Spleen (tissue), 11 donors: ENCODE measurements around the gene ZNF862. TPM values are rescaled to one million over a fixed set of nuclear protein-coding genes. Genes with fewer than 3 reads are reported as not detected.

ENCODE experiments used
- DNase-seq: peaks from one replicate; pipeline ENCODE4 v3.0.0-alpha.2; 2020
- H3K27ac ChIP-seq, 8 donors: fragments of 200-600 bp; sonication (generic) in 7 of 8; 1 replicate in 4 of 8; 2 replicates in 4 of 8; pipeline versions ENCODE4 v1.5.0 to v1.8.0; 2016 to 2021; ENCODE audit warnings: inconsistent platforms in 4 of 8, mild to moderate bottlenecking in 4 of 8, moderate library complexity in 1 of 8
- H3K27me3 ChIP-seq, 7 donors: fragments of 200-600 bp; sonication (generic) in 6 of 7; replicated peaks in 1 of 7; 1 replicate in 4 of 7; 2 replicates in 3 of 7; pipeline versions ENCODE4 v1.5.0 to v1.8.0; 2016 to 2021; ENCODE audit warnings: inconsistent platforms in 3 of 7, mild to moderate bottlenecking in 1 of 7
- H3K36me3 ChIP-seq, 6 donors: fragments of 200-600 bp; sonication (generic) in 5 of 6; 1 replicate in 4 of 6; 2 replicates in 2 of 6; pipeline versions ENCODE4 v1.5.0 to v1.8.0; 2016 to 2021; ENCODE audit warnings: inconsistent platforms in 2 of 6
- H3K4me1 ChIP-seq, 6 donors: fragments of 200-600 bp; sonication (generic) in 5 of 6; 1 replicate in 3 of 6; 2 replicates in 3 of 6; pipeline versions ENCODE4 v1.5.0 to v1.8.0; 2016 to 2021; ENCODE audit warnings: inconsistent platforms in 3 of 6
- H3K4me3 ChIP-seq, 8 donors: fragments of 200-600 bp; sonication (generic) in 7 of 8; 1 replicate in 4 of 8; 2 replicates in 4 of 8; pipeline versions ENCODE4 v1.5.0 to v1.8.0; 2016 to 2021; ENCODE audit warnings: inconsistent platforms in 4 of 8, mild to moderate bottlenecking in 4 of 8, moderate library complexity in 2 of 8
- H3K9me3 ChIP-seq, 8 donors: fragments of 200-600 bp; sonication (generic) in 7 of 8; 1 replicate in 4 of 8; 2 replicates in 4 of 8; pipeline versions ENCODE4 v1.5.0 to v1.8.0; 2016 to 2021; ENCODE audit warnings: inconsistent platforms in 4 of 8
- CTCF ChIP-seq, 11 experiments: fragments of 200-600 bp in 7 of 11; fragments of 450-650 bp in 4 of 11; sonication (generic) in 4 of 11; IDR thresholded peaks in 8 of 11; conservative IDR thresholded peaks in 3 of 11; 1 replicate in 7 of 11; 2 replicates in 4 of 11; pipeline versions ENCODE4 v1.4.0 to v1.8.0; 2016 to 2021; ENCODE audit warnings: antibody characterized with exemption in 11 of 11, inconsistent platforms in 4 of 11, mild to moderate bottlenecking in 1 of 11
- POLR2A ChIP-seq, 3 donors: fragments of 450-650 bp; IDR thresholded peaks; one replicate each; pipeline ENCODE4 v1.5.1; 2017; ENCODE audit warnings: antibody characterized with exemption in 3 of 3, mild to moderate bottlenecking in 1 of 3
- POLR2AphosphoS5 ChIP-seq, 3 donors: sonication (generic); formaldehyde crosslinking; IDR thresholded peaks; one replicate each; pipeline ENCODE4 v1.5.1; 2017; ENCODE audit warnings: antibody characterized with exemption in 3 of 3
- WGBS, 5 donors: extraction: QIAGEN DNeasy Blood & Tissue Kit in 3 of 5; methylation state at CpG; one replicate each; pipeline versions ENCODE4 v1.1.5 to v1.1.7; 2013 to 2018; 5-methylcytosine and 5-hydroxymethylcytosine counted together
- intact Hi-C: fragments of 100-400 bp; cut with DNase I; formaldehyde crosslinking; loops from one replicate; pipeline ENCODE4 v1.15.0; 2023; ENCODE audit warnings: low total_unique reads
- polyA plus RNA-seq, 3 donors: library from polyadenylated mRNA; stranded (reverse); fragments of 200-250 nt; gene quantifications; one replicate each; pipeline ENCODE4 v1.2.1, GENCODE V29; 2013
- total RNA-seq, 7 donors: library from RNA; depleted of rRNA in 3 of 7; stranded (reverse); fragments of >200 nt in 3 of 7; fragmentation: NEBNext Ultra II Directional in 4 of 7; extraction: Animal tissue kit (Norgen Biotek cat#: 25700) in 4 of 7; gene quantifications; one replicate each; pipeline versions ENCODE4 v1.1.0 to v1.2.1, GENCODE V29; 2016 to 2021
- donor health status: healthy with polysubstance abuse.
- donor health status: DM: no; HTN: no; CAD: no; lungs with moderate emphysema.
- donor health status: DM: no; HTN: no; CAD: no.
- donor health status: Bipolar disorder and iron deficiency.
- donor health status: healthy.
- donor health status: DM: no; HTN: no; CAD: no.
- donor health status: DM: yes; HTN: yes; CAD: no.

The ZNF862 gene
- total and polyA plus RNA-seq, 10 donors, result 4.4 to 39.8 (median 25.4) TPM

- DNase-seq, result no peak
- Histone ChIP-seq H3K4me3 (no peak overlapping the region), H3K27me3 (peaks cover 0 to 17% (median 0%) of the 10 kb centered on the region in 7 donors), H3K4me1 (no peaks in the 10 kb centered on the region), H3K36me3 (no peaks in the 10 kb centered on the region), H3K9me3 (no peaks in the 10 kb centered on the region), H3K27ac (no peak overlapping the region)
- WGBS, 5 donors, result 90 to 100% (median 92%) methylated on average over 1 to 12 of the region's 12 CpGs
- intact Hi-C loops, result no loop called here
- no peak for TF ChIP-seq CTCF (IDR thresholded peaks at IDR 0.05 in 8 of 11, conservative IDR thresholded peaks at IDR 0.05 in 3 of 11)
- no peak for TF ChIP-seq POLR2AphosphoS5 (IDR thresholded peaks at IDR 0.05)
- no peak for TF ChIP-seq POLR2A (IDR thresholded peaks at IDR 0.05)
Measured at GRCh38 chr7:149802966-149803365, 35.2 kb upstream of the ZNF862 start.

- Histone ChIP-seq H3K4me1 (no peaks in the 10 kb centered on the region), H3K27me3 (peaks cover 0 to 17% (median 0%) of the 10 kb centered on the region in 7 donors), H3K27ac (no peak overlapping the region), H3K4me3 (no peak overlapping the region), H3K36me3 (no peaks in the 10 kb centered on the region), H3K9me3 (no peaks in the 10 kb centered on the region)
- intact Hi-C loops, result no loop called here
- 84 to 95% (median 86%) methylated on average over 16 to 17 of the region's 17 CpGs for WGBS, 5 donors
- TF ChIP-seq POLR2AphosphoS5 (IDR thresholded peaks at IDR 0.05), result no peak
- TF ChIP-seq POLR2A (IDR thresholded peaks at IDR 0.05), result no peak
- TF ChIP-seq CTCF (IDR thresholded peaks at IDR 0.05 in 8 of 11, conservative IDR thresholded peaks at IDR 0.05 in 3 of 11), result no peak
- DNase-seq, result no peak
Measured at GRCh38 chr7:149803551-149804074, 34.6 kb upstream of the ZNF862 start.

- Histone ChIP-seq H3K9me3 (no peaks in the 10 kb centered on the region), H3K36me3 (no peaks in the 10 kb centered on the region), H3K27ac (no peak overlapping the region), H3K27me3 (peaks cover 0 to 17% (median 0%) of the 10 kb centered on the region in 7 donors), H3K4me3 (no peak overlapping the region), H3K4me1 (no peaks in the 10 kb centered on the region)
- intact Hi-C loops, result no loop called here
- 85 to 88% (median 87%) methylated on average over 9 of the region's 9 CpGs for WGBS, 5 donors
- TF ChIP-seq POLR2AphosphoS5 (IDR thresholded peaks at IDR 0.05) (no peak), POLR2A (IDR thresholded peaks at IDR 0.05) (no peak), CTCF (IDR thresholded peaks at IDR 0.05 in 8 of 11, conservative IDR thresholded peaks at IDR 0.05 in 3 of 11) (no peak)
- DNase-seq, result no peak
Measured at GRCh38 chr7:149804106-149804505, 34.1 kb upstream of the ZNF862 start.

- Histone ChIP-seq H3K27me3 (peaks cover 0 to 17% (median 0%) of the 10 kb centered on the region in 7 donors), H3K36me3 (no peaks in the 10 kb centered on the region), H3K9me3 (no peaks in the 10 kb centered on the region), H3K4me1 (no peaks in the 10 kb centered on the region), H3K4me3 (no peak overlapping the region), H3K27ac (no peak overlapping the region)
- TF ChIP-seq CTCF (IDR thresholded peaks at IDR 0.05 in 8 of 11, conservative IDR thresholded peaks at IDR 0.05 in 3 of 11) (no peak), POLR2A (IDR thresholded peaks at IDR 0.05) (no peak), POLR2AphosphoS5 (IDR thresholded peaks at IDR 0.05) (no peak)
- no peak for DNase-seq
- intact Hi-C loops, result no loop called here
- 75 to 83% (median 75%) methylated on average over 11 to 16 of the region's 16 CpGs for WGBS, 5 donors
Measured at GRCh38 chr7:149806726-149807125, 31.4 kb upstream of the ZNF862 start.
